ENCODE results near the gene CENPW. TPM values are rescaled to one million over a fixed set of nuclear protein-coding genes. Genes with fewer than 3 reads are reported as not detected.

CENPW gene
- total RNA-seq, 1 experiment from 2014 or later: 90.4 TPM

DNA sequence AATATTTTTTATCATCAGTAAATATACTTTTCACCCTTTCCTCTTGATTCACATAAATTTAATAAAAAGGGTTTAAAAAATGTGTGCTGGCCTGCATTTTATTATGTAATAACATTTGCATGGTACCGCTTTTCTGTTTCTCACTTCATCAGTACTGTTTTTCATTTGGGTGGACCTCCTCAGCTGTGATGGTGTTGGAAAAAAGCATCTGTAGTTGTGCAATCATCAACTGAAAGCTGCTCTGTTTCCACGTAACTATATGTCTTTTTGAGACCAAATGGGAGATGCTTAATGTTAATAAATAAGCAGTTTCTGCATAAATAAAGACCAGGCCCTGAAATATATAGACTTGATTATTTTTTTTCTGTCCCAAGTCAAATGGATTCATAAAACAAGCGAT, 31.6 kb upstream of the CENPW start:
- Mint-ChIP-seq H3K36me3 (no peaks in the 10 kb centered on the region), H3K4me3 (no peak overlapping the region), H3K4me1 (no peaks in the 10 kb centered on the region), H3K27ac (no peak overlapping the region), H3K27me3 (ENCODE audit: low read depth) (no peaks in the 10 kb centered on the region), H3K9me3 (no peaks in the 10 kb centered on the region)
- ChIA-PET POLR2A (no interaction called here), CTCF (no interaction called here)
- ATAC-seq (no peak), DNase-seq (ENCODE audit: low spot score) (no peak)
- TF ChIP-seq ATF1 (CRISPR knock-in tag; IDR thresholded peaks at IDR 0.05) (no peak), IRF2 (CRISPR knock-in tag; IDR thresholded peaks at IDR 0.05; ENCODE audit: borderline replicate concordance, low read depth) (no peak), TCF7 (CRISPR knock-in tag; IDR thresholded peaks at IDR 0.05; ENCODE audit: low read depth) (no peak), ESRRA (CRISPR knock-in tag; IDR thresholded peaks at IDR 0.05; ENCODE audit: borderline replicate concordance) (no peak), SOX15 (CRISPR knock-in tag; IDR thresholded peaks at IDR 0.05) (no peak), JAZF1 (CRISPR knock-in tag; IDR thresholded peaks at IDR 0.05) (no peak), ZNF219 (CRISPR knock-in tag; IDR thresholded peaks at IDR 0.05; ENCODE audit: borderline replicate concordance) (no peak), CBFB (CRISPR knock-in tag; IDR thresholded peaks at IDR 0.05; ENCODE audit: low read depth) (no peak)
- TF ChIP-seq, protein P1, sequence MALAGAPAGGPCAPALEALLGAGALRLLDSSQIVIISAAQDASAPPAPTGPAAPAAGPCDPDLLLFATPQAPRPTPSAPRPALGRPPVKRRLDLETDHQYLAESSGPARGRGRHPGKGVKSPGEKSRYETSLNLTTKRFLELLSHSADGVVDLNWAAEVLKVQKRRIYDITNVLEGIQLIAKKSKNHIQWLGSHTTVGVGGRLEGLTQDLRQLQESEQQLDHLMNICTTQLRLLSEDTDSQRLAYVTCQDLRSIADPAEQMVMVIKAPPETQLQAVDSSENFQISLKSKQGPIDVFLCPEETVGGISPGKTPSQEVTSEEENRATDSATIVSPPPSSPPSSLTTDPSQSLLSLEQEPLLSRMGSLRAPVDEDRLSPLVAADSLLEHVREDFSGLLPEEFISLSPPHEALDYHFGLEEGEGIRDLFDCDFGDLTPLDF (CRISPR knock-in tag; IDR thresholded peaks at IDR 0.05): no peak
- TF ChIP-seq, protein P2, sequence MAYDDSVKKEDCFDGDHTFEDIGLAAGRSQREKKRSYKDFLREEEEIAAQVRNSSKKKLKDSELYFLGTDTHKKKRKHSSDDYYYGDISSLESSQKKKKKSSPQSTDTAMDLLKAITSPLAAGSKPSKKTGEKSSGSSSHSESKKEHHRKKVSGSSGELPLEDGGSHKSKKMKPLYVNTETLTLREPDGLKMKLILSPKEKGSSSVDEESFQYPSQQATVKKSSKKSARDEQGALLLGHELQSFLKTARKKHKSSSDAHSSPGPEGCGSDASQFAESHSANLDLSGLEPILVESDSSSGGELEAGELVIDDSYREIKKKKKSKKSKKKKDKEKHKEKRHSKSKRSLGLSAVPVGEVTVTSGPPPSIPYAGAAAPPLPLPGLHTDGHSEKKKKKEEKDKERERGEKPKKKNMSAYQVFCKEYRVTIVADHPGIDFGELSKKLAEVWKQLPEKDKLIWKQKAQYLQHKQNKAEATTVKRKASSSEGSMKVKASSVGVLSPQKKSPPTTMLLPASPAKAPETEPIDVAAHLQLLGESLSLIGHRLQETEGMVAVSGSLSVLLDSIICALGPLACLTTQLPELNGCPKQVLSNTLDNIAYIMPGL (CRISPR knock-in tag; IDR thresholded peaks at IDR 0.05): no peak
- TF ChIP-seq, protein P3, sequence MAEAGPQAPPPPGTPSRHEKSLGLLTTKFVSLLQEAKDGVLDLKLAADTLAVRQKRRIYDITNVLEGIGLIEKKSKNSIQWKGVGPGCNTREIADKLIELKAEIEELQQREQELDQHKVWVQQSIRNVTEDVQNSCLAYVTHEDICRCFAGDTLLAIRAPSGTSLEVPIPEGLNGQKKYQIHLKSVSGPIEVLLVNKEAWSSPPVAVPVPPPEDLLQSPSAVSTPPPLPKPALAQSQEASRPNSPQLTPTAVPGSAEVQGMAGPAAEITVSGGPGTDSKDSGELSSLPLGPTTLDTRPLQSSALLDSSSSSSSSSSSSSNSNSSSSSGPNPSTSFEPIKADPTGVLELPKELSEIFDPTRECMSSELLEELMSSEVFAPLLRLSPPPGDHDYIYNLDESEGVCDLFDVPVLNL (CRISPR knock-in tag; IDR thresholded peaks at IDR 0.05; ENCODE audit: borderline replicate concordance, low read depth): no peak
- TF ChIP-seq, protein P4, sequence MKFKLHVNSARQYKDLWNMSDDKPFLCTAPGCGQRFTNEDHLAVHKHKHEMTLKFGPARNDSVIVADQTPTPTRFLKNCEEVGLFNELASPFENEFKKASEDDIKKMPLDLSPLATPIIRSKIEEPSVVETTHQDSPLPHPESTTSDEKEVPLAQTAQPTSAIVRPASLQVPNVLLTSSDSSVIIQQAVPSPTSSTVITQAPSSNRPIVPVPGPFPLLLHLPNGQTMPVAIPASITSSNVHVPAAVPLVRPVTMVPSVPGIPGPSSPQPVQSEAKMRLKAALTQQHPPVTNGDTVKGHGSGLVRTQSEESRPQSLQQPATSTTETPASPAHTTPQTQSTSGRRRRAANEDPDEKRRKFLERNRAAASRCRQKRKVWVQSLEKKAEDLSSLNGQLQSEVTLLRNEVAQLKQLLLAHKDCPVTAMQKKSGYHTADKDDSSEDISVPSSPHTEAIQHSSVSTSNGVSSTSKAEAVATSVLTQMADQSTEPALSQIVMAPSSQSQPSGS (CRISPR knock-in tag; IDR thresholded peaks at IDR 0.05; ENCODE audit: borderline replicate concordance, low read depth): no peak
- TF ChIP-seq, protein P5, sequence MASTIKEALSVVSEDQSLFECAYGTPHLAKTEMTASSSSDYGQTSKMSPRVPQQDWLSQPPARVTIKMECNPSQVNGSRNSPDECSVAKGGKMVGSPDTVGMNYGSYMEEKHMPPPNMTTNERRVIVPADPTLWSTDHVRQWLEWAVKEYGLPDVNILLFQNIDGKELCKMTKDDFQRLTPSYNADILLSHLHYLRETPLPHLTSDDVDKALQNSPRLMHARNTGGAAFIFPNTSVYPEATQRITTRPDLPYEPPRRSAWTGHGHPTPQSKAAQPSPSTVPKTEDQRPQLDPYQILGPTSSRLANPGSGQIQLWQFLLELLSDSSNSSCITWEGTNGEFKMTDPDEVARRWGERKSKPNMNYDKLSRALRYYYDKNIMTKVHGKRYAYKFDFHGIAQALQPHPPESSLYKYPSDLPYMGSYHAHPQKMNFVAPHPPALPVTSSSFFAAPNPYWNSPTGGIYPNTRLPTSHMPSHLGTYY (CRISPR knock-in tag; IDR thresholded peaks at IDR 0.05): no peak

DNA sequence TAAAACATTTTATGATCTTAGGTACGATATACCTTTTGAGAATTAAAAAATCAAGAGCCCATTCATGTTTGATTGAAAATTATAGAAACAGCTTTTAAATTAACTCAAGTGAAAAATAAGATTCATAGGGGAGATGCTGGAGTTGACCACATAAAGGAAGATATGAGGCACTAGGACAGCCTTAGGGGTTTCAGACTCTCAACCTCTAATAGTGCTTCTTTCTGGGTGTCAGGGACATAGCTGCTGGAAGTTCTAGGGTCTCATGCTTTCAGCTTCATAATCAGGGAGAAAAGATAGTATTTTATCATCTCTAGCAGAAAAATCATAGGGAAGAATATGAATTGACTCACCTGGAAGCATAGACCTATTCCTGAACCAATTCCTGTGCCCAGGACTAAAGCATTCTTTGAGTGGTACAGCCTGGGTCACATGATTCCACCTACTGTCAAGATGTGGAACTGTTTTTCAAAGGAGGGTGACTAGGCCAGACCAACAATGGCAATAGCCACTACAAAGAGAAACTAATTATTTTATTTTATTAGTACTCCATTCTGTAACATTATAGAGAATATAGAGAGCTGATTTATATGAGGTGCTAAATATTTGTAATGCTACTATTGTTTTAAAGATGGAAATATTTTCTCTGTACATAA, 27.8 kb upstream of the CENPW start:
- ATAC-seq: peak; percentile 98
- POLR2A ChIA-PET: no interaction called here

More for the DNA sequence above, 27.8 kb upstream of the CENPW start:
- DNase-seq (ENCODE audit: low spot score): no peak
- no peaks in the 10 kb centered on the region for H3K4me1 Mint-ChIP-seq
- no peaks in the 10 kb centered on the region for H3K9me3 Mint-ChIP-seq
- TF ChIP-seq, protein P6, sequence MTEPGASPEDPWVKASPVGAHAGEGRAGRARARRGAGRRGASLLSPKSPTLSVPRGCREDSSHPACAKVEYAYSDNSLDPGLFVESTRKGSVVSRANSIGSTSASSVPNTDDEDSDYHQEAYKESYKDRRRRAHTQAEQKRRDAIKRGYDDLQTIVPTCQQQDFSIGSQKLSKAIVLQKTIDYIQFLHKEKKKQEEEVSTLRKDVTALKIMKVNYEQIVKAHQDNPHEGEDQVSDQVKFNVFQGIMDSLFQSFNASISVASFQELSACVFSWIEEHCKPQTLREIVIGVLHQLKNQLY (CRISPR knock-in tag; IDR thresholded peaks at IDR 0.05): no peak
- TF ChIP-seq, protein P7, sequence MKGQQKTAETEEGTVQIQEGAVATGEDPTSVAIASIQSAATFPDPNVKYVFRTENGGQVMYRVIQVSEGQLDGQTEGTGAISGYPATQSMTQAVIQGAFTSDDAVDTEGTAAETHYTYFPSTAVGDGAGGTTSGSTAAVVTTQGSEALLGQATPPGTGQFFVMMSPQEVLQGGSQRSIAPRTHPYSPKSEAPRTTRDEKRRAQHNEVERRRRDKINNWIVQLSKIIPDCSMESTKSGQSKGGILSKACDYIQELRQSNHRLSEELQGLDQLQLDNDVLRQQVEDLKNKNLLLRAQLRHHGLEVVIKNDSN (CRISPR knock-in tag; IDR thresholded peaks at IDR 0.05): peak; percentile 43; the same call in 1 of the 2 replicates
- no peak for TF ChIP-seq NFATC4 (CRISPR knock-in tag; IDR thresholded peaks at IDR 0.05)
- TF ChIP-seq NR2C2 (CRISPR knock-in tag; IDR thresholded peaks at IDR 0.05): no peak
- TF ChIP-seq, protein P8, sequence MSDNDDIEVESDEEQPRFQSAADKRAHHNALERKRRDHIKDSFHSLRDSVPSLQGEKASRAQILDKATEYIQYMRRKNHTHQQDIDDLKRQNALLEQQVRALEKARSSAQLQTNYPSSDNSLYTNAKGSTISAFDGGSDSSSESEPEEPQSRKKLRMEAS (CRISPR knock-in tag; IDR thresholded peaks at IDR 0.05): no peak
- TF ChIP-seq, protein P9, sequence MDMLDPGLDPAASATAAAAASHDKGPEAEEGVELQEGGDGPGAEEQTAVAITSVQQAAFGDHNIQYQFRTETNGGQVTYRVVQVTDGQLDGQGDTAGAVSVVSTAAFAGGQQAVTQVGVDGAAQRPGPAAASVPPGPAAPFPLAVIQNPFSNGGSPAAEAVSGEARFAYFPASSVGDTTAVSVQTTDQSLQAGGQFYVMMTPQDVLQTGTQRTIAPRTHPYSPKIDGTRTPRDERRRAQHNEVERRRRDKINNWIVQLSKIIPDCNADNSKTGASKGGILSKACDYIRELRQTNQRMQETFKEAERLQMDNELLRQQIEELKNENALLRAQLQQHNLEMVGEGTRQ (CRISPR knock-in tag; IDR thresholded peaks at IDR 0.05): peak; percentile 62; the same call in 1 of the 2 replicates
- H3K4me3 Mint-ChIP-seq: no peak overlapping the region
- no peak overlapping the region for H3K27ac Mint-ChIP-seq
- CTCF ChIA-PET: no interaction called here
- H3K27me3 Mint-ChIP-seq (ENCODE audit: low read depth): no peaks in the 10 kb centered on the region
- no peaks in the 10 kb centered on the region for H3K36me3 Mint-ChIP-seq

All from WTC11 (cell line).